Amniotic stem cell (primary cell): ENCODE data around the gene HYAL2.

Experiments
- DNase-seq: peaks from one replicate; lab custom pipeline; 2025; lab: John Stamatoyannopoulos, UW

The HYAL2 gene

DNA sequence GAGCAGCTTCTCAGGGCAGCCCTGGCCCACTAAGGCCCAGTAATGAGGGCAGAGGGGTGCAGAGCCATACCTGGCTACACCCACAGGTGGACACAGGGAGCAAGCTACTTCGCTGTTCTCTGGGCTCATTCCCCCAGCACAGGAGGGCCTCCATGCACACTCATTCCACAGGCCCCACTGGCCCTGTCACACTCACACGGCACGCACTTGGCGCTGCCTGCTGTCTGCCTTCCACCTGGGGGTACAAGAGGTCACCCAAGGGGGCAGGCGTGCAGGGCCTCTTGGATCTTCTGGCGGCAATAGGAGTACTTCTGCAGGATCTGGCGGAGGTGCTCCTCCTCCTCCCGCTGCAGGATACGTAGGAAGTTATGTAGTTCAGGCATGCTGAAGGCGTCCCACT, 7.8 kb upstream of the HYAL2 start:
- no peak for DNase-seq

DNA sequence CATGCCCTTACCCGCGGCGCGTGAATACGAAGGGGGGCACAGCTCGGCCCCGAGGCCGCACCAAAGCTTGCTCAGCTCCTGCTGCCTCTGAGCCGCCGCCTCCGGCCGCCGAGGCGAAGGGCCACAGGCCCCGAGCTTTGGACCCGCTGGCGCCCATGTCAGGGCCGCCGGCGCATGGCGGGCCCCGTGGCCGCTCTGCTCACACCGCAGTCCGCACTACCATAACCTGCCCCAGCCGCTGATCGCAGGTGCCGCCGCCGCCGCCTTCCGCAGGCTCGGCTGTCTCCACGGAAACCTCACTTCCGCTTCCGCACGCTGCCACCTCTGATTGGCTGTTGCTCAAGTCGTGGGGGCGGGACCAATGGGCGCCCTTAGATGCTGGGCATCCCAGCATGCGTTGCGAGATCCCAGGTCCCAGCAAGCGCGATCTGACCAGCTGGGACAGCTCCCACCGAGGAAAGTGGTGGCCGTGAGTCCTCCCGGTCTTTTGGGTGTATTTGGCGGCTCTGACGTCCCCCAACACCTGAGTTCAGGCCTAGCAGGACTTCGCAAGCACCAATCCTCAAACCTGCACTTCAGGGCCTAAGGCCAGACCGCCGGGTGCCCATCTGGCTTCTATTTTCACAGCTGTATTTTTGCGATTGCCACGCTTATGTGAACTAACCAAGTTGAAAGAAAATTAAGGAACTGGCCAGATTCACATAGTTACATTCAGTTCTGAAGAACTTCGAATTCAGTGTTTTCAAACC, 5.6 kb upstream of the HYAL2 start, which contains the start of gene TUSC2:
TSS of gene TUSC2 (minus strand) at position 281 of the 749 bp plus-strand sequence. CDS start at position 157, 124 bp downstream.
- peak; percentile 96 for DNase-seq

DNA sequence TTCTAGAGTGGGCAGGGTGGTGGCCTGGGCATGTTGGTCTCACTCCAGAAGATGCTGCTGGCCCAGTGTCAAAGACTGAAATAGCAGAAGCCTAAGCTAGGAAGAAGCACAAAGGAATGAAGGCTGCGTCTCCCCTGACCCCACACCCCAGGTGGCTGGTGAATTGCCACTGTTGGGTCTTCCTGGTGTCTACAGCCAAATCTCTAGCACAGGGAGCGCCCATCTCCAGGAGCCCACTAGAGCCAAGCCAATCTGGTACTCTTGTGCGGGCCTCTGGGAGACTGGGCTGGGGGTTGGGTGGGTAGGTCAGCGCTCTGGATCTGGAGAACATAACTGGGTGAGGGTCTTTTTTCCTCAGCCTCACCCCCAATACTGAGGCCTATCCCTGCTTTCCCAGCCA, 4.6 kb upstream of the HYAL2 start:
- no peak for DNase-seq

- DNase-seq, result no peak
Measured at GRCh38 chr3:50326182-50326541, 3.6 kb upstream of the HYAL2 start.

- DNase-seq, result no peak
Measured at GRCh38 chr3:50325497-50326181, 3.1 kb upstream of the HYAL2 start.

- no peak for DNase-seq
Measured at GRCh38 chr3:50325113-50325480, 2.6 kb upstream of the HYAL2 start.

GRCh38 chr3:50324351-50325112, 2.0 kb upstream of the HYAL2 start:
- DNase-seq, result peak; percentile 37

DNA sequence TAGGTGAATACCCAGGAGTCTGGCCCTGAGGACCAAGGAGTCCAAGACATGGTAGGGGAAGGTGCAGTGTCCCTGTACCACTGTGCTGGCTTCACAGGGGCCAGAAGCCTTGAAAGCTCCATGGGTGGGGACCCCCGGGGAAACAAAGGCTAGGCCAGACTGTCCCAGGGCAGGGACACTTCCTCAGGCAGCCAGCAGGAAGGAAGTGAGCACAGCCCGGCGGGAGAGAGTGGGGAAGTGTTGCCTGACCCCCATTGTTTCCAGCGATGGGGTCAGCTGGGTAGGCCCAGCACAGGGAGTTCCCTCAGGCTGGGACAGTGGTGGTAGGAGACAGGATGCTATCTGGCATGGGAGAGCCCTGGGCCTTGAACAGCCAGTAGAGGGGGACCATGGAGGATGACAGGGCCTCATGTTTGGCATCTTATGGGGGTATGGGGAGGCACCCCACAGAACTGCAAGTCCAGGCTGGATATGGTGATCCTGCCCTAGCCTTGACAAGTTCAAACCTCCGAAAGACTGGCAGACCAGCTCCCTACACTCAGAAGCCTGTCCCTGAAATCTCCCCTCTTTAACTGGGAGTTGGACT, 1.2 kb upstream of the HYAL2 start:
- DNase-seq, result no peak

DNA sequence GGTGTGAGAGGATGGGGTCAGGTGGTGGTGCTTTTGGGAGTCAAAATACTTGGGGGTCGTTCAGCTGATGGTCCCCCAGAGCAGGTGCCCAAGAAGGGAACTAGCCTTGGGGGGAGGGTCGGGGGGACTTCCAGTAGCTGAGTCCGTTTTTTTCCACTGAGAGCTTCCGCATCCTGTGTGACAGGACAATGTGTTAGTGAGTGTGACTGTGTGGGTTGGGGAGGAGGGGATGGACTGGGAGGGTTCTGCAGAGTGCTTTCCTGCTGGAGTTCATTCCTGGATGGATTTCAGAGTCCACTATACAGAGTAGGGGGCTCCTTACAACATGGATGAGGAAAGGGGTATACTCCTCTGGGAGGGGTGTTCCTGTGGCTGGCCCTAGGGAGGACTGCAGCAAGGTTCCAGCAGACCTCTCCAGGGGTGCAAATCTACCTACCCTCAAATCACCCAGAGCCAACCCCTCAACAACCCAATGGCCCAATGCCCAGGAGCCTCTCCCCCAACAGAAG, 601 bp upstream of the HYAL2 start:
- DNase-seq, result no peak

GRCh38 chr3:50322115-50322385, 495 bp downstream of the HYAL2 start:
- no peak for DNase-seq

GRCh38 chr3:50321336-50322114, 1.0 kb downstream of the HYAL2 start:
- peak; percentile 81 for DNase-seq

DNA sequence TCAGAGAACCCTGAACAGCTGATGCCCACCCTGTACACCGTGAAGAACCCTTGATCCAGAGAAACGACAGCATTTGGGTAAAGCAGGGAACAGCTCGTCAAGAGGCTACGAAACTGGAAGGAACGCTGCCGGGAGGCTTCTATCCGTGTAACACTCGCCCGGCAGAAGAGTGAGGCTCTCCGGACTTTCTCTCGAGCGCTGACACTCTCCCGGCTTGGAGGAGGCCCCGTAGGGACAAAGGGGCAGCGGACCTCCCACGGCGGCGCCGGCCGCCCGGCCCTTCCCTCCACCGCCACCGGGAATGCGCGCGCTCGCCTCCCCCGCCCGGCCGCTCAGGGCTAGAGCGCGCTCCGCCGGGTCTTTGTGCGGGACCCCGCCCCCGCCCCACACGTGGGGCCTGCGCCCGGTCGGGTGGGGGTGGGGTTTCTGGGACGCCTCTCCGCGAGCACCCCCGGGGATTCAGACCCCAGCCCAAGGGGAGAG, 1.7 kb downstream of the HYAL2 start:
- peak; percentile 14 for DNase-seq

GRCh38 chr3:50319894-50320625, 2.5 kb downstream of the HYAL2 start:
- DNase-seq, result no peak

DNA sequence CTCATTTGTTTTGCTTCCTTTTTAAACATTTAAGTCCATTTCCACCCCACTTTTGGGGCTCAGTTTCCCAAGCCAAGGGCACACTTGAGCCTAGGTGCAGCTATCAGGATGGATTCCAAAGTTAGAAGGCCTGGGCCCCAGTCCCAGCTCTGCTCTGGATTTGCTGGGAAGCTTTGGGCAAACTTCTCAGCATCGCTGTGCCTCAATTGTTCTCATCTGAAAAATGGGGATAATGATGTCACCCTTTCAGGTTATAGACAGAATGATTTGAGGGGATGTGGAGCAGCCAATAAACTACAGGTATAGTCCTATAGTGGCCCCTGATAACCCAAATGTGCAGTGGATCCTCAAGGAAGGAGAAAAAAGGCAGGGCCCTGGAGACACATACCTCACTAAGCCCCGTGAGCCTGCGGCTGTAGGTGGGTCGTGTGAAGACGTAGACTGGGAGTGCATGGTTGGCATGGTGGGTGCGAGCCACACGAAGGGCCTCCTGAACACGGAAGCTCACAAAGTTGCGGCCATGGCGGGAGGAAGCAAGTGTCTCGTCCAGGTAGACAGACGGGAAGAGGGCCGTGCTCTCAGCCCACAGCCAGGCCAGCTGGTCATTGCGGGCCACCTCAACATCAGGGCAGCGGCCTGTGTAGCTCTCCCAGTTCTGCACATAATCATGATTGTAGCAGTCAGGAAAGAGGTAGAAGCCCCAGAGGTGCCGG, 3.2 kb downstream of the HYAL2 start:
- DNase-seq, result no peak

DNA sequence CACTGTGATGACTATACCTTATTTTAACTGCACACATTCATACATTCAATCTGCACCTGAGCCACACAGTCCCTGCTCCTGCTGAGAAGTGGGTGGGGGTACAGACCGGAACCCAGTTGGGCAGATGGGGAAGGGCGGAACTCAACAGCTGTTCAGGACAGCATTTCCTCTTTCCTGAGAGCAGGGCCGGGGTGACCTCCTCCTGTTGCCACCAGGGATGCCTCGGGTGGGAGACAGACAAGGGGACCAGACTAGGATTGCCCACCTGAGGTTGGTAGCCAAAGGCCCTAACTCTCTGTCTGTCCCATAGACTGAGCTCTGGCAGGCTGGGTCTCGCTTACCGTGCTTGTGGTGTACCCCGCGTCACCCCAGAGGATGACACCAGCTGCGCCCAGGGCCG, 3.9 kb downstream of the HYAL2 start:
- DNase-seq, result no peak

- no peak for DNase-seq
Measured at GRCh38 chr3:50318163-50318562, 4.4 kb downstream of the HYAL2 start.

DNA sequence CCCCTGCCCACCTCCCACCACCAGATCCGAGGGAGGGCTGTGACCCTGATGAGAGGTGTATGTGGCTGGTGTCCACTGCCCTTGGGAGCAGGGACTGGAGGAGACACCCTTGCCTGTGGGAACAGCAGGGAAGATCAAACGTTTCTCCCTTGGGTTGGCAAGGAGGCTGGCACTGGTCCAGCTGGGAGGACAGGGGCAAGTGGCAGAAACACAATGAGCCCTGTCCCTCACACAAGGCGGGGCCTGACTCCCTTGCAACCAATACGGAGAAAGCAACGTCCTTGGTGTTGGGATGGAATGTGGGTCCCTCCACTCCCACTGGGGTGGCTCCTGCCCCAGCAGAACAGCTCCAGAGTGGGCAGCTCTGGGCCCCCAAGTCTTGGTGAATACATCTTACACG, 5.2 kb downstream of the HYAL2 start:
- no peak for DNase-seq

- DNase-seq, result no peak
Measured at GRCh38 chr3:50316657-50317242, 5.8 kb downstream of the HYAL2 start.

DNA sequence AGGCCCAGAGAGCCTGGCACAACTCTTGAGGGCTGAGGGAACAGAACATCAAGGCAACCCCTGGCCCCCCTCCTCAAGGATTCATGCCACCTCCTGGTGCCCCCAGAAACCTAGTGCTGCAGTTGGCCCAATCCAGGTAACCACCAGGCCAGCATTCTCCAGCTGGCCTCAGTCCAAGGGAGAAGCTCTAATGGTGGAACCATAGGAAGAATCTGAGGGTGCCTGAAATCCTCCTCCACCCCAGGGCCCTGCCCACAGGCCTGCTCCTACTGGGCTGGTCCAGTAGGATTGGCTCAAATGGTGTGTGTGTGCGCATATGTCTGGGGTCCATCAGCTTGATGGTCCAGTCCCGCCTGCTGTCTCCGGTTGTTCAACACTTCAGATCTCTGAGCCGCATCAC, 7.7 kb downstream of the HYAL2 start:
- no peak for DNase-seq

GRCh38 chr3:50314342-50314741, 8.2 kb downstream of the HYAL2 start:
- DNase-seq, result no peak
